Glomerular visceral epithelial cell (primary cell): ENCODE data around the gene ARPC3.
"Not testable (repeated sequence)": the region's sequence is repeated elsewhere in the genome, so short reads cannot be mapped to it uniquely, and the experiment has no call there.

Experiments
- DNase-seq: peaks from one replicate; pipeline ENCODE4 v3.0.0-alpha.2; 2016; ENCODE audit errors: extremely low spot score

The ARPC3 gene

GRCh38 chr12:110449799-110450497 is at the start of gene ARPC3:
Gene ARPC3 (minus strand): TSS chr12:110450337. CDS start chr12:110450260, 77 bp downstream.
- peak; percentile 95 for DNase-seq

- DNase-seq = peak; percentile 9
Measured at GRCh38 chr12:110498984-110499706, 49.0 kb upstream of the ARPC3 start.

- DNase-seq = no peak
Measured at GRCh38 chr12:110475426-110475825, 25.3 kb upstream of the ARPC3 start.

GRCh38 chr12:110468214-110469048 is 18.3 kb upstream of the ARPC3 start, which contains the start of the genes FAM216A and GPN3:
Gene FAM216A (plus strand): TSS chr12:110468845. CDS start chr12:110468876, 31 bp downstream.
Gene GPN3 (minus strand): TSS chr12:110468257. CDS start chr12:110468203, 54 bp downstream.
- peak; percentile 98 for DNase-seq

- no peak for DNase-seq
Measured at GRCh38 chr12:110467847-110468213, 17.7 kb upstream of the ARPC3 start.

GRCh38 chr12:110466791-110467190 is 16.7 kb upstream of the ARPC3 start:
- DNase-seq = no peak

- DNase-seq = not testable (repeated sequence)
Measured at GRCh38 chr12:110465765-110466164, 15.6 kb upstream of the ARPC3 start.

- DNase-seq = no peak
Measured at GRCh38 chr12:110465024-110465423, 14.9 kb upstream of the ARPC3 start.

- DNase-seq = not testable (repeated sequence)
Measured at GRCh38 chr12:110461189-110461588, 11.1 kb upstream of the ARPC3 start.

- no peak for DNase-seq
Measured at GRCh38 chr12:110458756-110459155, 8.6 kb upstream of the ARPC3 start.

GRCh38 chr12:110453569-110454296 is 3.6 kb upstream of the ARPC3 start:
- no peak for DNase-seq

- DNase-seq = no peak
Measured at GRCh38 chr12:110451263-110451662, 1.1 kb upstream of the ARPC3 start.

- DNase-seq = no peak
Measured at GRCh38 chr12:110444455-110444854, 5.7 kb downstream of the ARPC3 start.

GRCh38 chr12:110436231-110436630 is 13.9 kb downstream of the ARPC3 start:
- DNase-seq = no peak

GRCh38 chr12:110431957-110432587 is 18.1 kb downstream of the ARPC3 start:
- no peak for DNase-seq

- DNase-seq = not testable (repeated sequence)
Measured at GRCh38 chr12:110429676-110430075, 20.5 kb downstream of the ARPC3 start.

- no peak for DNase-seq
Measured at GRCh38 chr12:110426406-110426805, 23.7 kb downstream of the ARPC3 start.

- DNase-seq = no peak
Measured at GRCh38 chr12:110424237-110424636, 25.9 kb downstream of the ARPC3 start.

- DNase-seq = no peak
Measured at GRCh38 chr12:110421701-110422100, 28.4 kb downstream of the ARPC3 start.

- no peak for DNase-seq
Measured at GRCh38 chr12:110421159-110421661, 28.9 kb downstream of the ARPC3 start.

GRCh38 chr12:110420644-110421043 is 29.5 kb downstream of the ARPC3 start:
- DNase-seq = not testable (repeated sequence)
